B cell (primary cell): ENCODE data around the gene CACNG7. TPM values are rescaled to one million over a fixed set of nuclear protein-coding genes. Genes with fewer than 3 reads are reported as not detected.

ENCODE experiments used
- ATAC-seq: fragments of 200-7000 bp; cut with Tn5 transposase; one replicate; pipeline ENCODE4 v1.10.0; 2021; ENCODE audit warnings: low read depth, mild to moderate bottlenecking, moderate number of reproducible peaks, moderate library complexity
- CTCF ChIA-PET: fragments of 350-600 bp; sonication (Branson Sonifier 250); formaldehyde crosslinking; loops from one replicate; lab custom pipeline; 2021; ENCODE audit warnings: antibody characterized with exemption, inconsistent platforms; lab: Charles Lee
- POLR2A ChIA-PET: fragments of 350-600 bp; sonication (Branson Sonifier 250); formaldehyde crosslinking; loops from one replicate; lab custom pipeline; 2021; ENCODE audit warnings: antibody characterized with exemption; lab: Charles Lee
- DNase-seq: peaks from one replicate; pipeline ENCODE4 v3.0.0; 2013
- H2AFZ ChIP-seq: 2 replicates; pipeline ENCODE4 v1.6.1; 2012; ENCODE audit warnings: mild to moderate bottlenecking, low read depth, low read length; ENCODE audit not compliant: insufficient read depth, poor library complexity, severe bottlenecking
- H3K27ac ChIP-seq, 2 donors: 1 replicate in 1 of 2; 2 replicates in 1 of 2; pipeline ENCODE4 v1.5.1; 2012 to 2013; ENCODE audit warnings: low read length in 2 of 2, mild to moderate bottlenecking in 2 of 2, moderate library complexity in 1 of 2
- H3K27me3 ChIP-seq, 4 experiments: fragments of 200-600 bp in 1 of 4; sonication (generic) in 1 of 4; replicated peaks in 1 of 4; 1 replicate in 2 of 4; 2 replicates in 2 of 4; pipeline versions ENCODE4 v1.6.1 to v1.7.0; 2013 to 2016; ENCODE audit warnings: low read length in 3 of 4, mild to moderate bottlenecking in 2 of 4, mixed read lengths in 1 of 4, moderate library complexity in 1 of 4; ENCODE audit not compliant: insufficient read depth in 4 of 4, control insufficient read depth in 3 of 4; ENCODE audit errors: control extremely low read depth in 1 of 4
- H3K36me3 ChIP-seq, 2 experiments: replicated peaks in 1 of 2; 1 replicate in 1 of 2; 2 replicates in 1 of 2; pipeline versions ENCODE4 v1.6.1 to v1.7.1; 2013; ENCODE audit warnings: low read length in 1 of 2; ENCODE audit not compliant: insufficient read depth in 2 of 2, control insufficient read depth in 1 of 2; ENCODE audit errors: control extremely low read depth in 1 of 2, extremely low read depth in 1 of 2
- H3K4me1 ChIP-seq, 2 donors: fragments of 200-600 bp in 1 of 2; sonication (generic) in 1 of 2; 1 replicate in 1 of 2; 2 replicates in 1 of 2; pipeline versions ENCODE4 v1.5.1 to v1.6.1; 2013 to 2017; ENCODE audit warnings: low read length in 2 of 2; ENCODE audit not compliant: control insufficient read depth in 2 of 2, insufficient read depth in 2 of 2
- H3K4me2 ChIP-seq: replicated peaks from 2 replicates; pipeline ENCODE3; 2012; ENCODE audit warnings: mild to moderate bottlenecking, low read depth, low read length; ENCODE audit not compliant: poor library complexity, severe bottlenecking
- H3K4me3 ChIP-seq, 5 experiments: fragments of 200-600 bp in 1 of 5; sonication (generic) in 1 of 5; 1 replicate in 3 of 5; 2 replicates in 2 of 5; pipeline versions ENCODE4 v1.5.1 to v1.7.0; 2011 to 2016; ENCODE audit warnings: low read length in 4 of 5, mild to moderate bottlenecking in 4 of 5, low read depth in 2 of 5, control low read depth in 1 of 5, moderate library complexity in 1 of 5; ENCODE audit not compliant: insufficient read depth in 1 of 5; ENCODE audit errors: control extremely low read depth in 1 of 5, extremely low read depth in 1 of 5
- H3K79me2 ChIP-seq: fragments of 200-600 bp; sonication (generic); one replicate; pipeline ENCODE4 v1.6.0; 2016; ENCODE audit warnings: low read length; ENCODE audit not compliant: control insufficient read depth, insufficient read depth
- H3K9ac ChIP-seq: fragments of 200-600 bp; sonication (generic); 2 replicates; pipeline ENCODE4 v1.6.1; 2017; ENCODE audit warnings: mild to moderate bottlenecking, low read length, moderate library complexity
- H3K9me3 ChIP-seq, 3 donors: one replicate each; pipeline versions ENCODE4 v1.6.1 to v1.7.1; 2013; ENCODE audit warnings: low read length in 2 of 3; ENCODE audit not compliant: control insufficient read depth in 2 of 3, insufficient read depth in 1 of 3; ENCODE audit errors: control extremely low read depth in 1 of 3
- H4K20me1 ChIP-seq: 2 replicates; pipeline ENCODE4 v1.6.0; 2012; ENCODE audit warnings: mild to moderate bottlenecking, low read length; ENCODE audit not compliant: insufficient read depth, control insufficient read depth, poor library complexity, severe bottlenecking
- H3K27ac Mint-ChIP-seq: one replicate; pipeline ENCODE4 v1.8.0; 2021; ENCODE audit warnings: mixed read lengths
- H3K27me3 Mint-ChIP-seq: one replicate; pipeline ENCODE4 v1.8.0; 2021; ENCODE audit warnings: mixed read lengths
- H3K4me1 Mint-ChIP-seq: one replicate; pipeline ENCODE4 v1.8.0; 2021; ENCODE audit warnings: mixed read lengths
- H3K4me3 Mint-ChIP-seq: one replicate; pipeline ENCODE4 v1.8.0; 2021; ENCODE audit warnings: mixed read lengths
- H3K9me3 Mint-ChIP-seq: one replicate; pipeline ENCODE4 v1.8.0; 2022; ENCODE audit warnings: mixed read lengths; ENCODE audit not compliant: insufficient read depth
- CTCF ChIP-seq: fragments of 200-600 bp; IDR thresholded peaks from one replicate; pipeline ENCODE4 v1.8.0; 2022; ENCODE audit warnings: antibody characterized with exemption, mild to moderate bottlenecking
- EZH2 ChIP-seq: IDR thresholded peaks from 2 replicates; pipeline ENCODE4 v1.6.1; 2012; ENCODE audit warnings: borderline replicate concordance, low read depth, mild to moderate bottlenecking, moderate library complexity, low read length; ENCODE audit not compliant: insufficient read depth, poor library complexity, severe bottlenecking
- WGBS: methylation state at CpG from one replicate; pipeline ENCODE4 v1.1.5; 2013; ENCODE audit warnings: missing lambda C conversion rate; ENCODE audit not compliant: insufficient coverage; 5-methylcytosine and 5-hydroxymethylcytosine counted together
- intact Hi-C: fragments of 100-400 bp; cut with micrococcal nuclease; formaldehyde crosslinking; loops from one replicate; pipeline ENCODE4 v1.10.0; 2022
- polyA plus RNA-seq: library from polyadenylated mRNA; depleted of rRNA; stranded (reverse); fragments of >200 nt; gene quantifications from 2 replicates; pipeline ENCODE4 v1.2.3, GENCODE V29; 2012
- total RNA-seq, 2 donors: library from RNA; stranded (reverse); fragments of 120-200 nt in 1 of 2; gene quantifications; 1 replicate in 1 of 2; 2 replicates in 1 of 2; pipeline versions ENCODE4 v1.2.3 to v1.2.4, GENCODE V29; 2013 to 2022

Gene CACNG7
- total and polyA plus RNA-seq, 2 donors (not counting 1 experiment from before 2014, with no cell fraction given): not detected

GRCh38 chr19:53892981-53893325 lies 16.1 kb upstream of the CACNG7 start:
- no peak overlapping the region for H3K9ac ChIP-seq
- Mint-ChIP-seq H3K4me1 (peaks cover 2% of the 10 kb centered on the region), H3K27ac (no peak overlapping the region), H3K27me3 (peaks cover 35% of the 10 kb centered on the region), H3K9me3 (no peaks in the 10 kb centered on the region), H3K4me3 (no peak overlapping the region)
- no peak overlapping the region for H3K4me2 ChIP-seq
- H3K9me3 ChIP-seq: peaks cover 0 to 17% (median 0%) of the 10 kb centered on the region in 3 donors
- TF ChIP-seq EZH2 (no peak), CTCF (no peak)
- DNase-seq (no peak), ATAC-seq (no peak)
- no peak overlapping the region for H2AFZ ChIP-seq
- H3K27ac ChIP-seq: no peak overlapping the region
- peaks cover 0 to 7% of the 10 kb centered on the region in 2 donors for H3K4me1 ChIP-seq
- no peaks in the 10 kb centered on the region for H3K79me2 ChIP-seq
- CTCF ChIA-PET: no interaction called here
- intact Hi-C loops: no loop called here
- peaks cover 0 to 26% (median 12%) of the 10 kb centered on the region in 4 experiments for H3K27me3 ChIP-seq
- H3K36me3 ChIP-seq: no peaks in the 10 kb centered on the region
- H4K20me1 ChIP-seq: no peaks in the 10 kb centered on the region
- POLR2A ChIA-PET: no interaction called here
- WGBS: 73% methylated on average over 6 of the region's 8 CpGs
- H3K4me3 ChIP-seq: no peak overlapping the region

- CTCF ChIA-PET: no interaction called here
- no peak for ATAC-seq
- H3K27ac ChIP-seq: no peak overlapping the region
- H2AFZ ChIP-seq: no peak overlapping the region
- H3K79me2 ChIP-seq: no peaks in the 10 kb centered on the region
- H3K4me2 ChIP-seq: no peak overlapping the region
- Mint-ChIP-seq H3K9me3 (peaks cover 7% of the 10 kb centered on the region), H3K27ac (no peak overlapping the region), H3K4me1 (peaks cover 2% of the 10 kb centered on the region), H3K4me3 (no peak overlapping the region), H3K27me3 (peaks cover 46% of the 10 kb centered on the region)
- no peaks in the 10 kb centered on the region for H3K36me3 ChIP-seq
- TF ChIP-seq CTCF (no peak), EZH2 (no peak)
- intact Hi-C loops: no loop called here
- no peak overlapping the region for H3K9ac ChIP-seq
- peaks cover 5% of the 10 kb centered on the region in 2 donors for H3K4me1 ChIP-seq
- WGBS: 86% methylated on average over 7 of the region's 9 CpGs
- POLR2A ChIA-PET: interaction anchor here (0.7 kb wide), 1 partner anchor 27 kb away, joined by 11 read pairs; the partner anchor contains the start of gene MYADM
- H4K20me1 ChIP-seq: no peaks in the 10 kb centered on the region
- H3K27me3 ChIP-seq: peaks cover 0 to 38% (median 14%) of the 10 kb centered on the region in 4 experiments
- no peak for DNase-seq
- no peak overlapping the region for H3K4me3 ChIP-seq
- H3K9me3 ChIP-seq: peaks cover 0 to 30% (median 0%) of the 10 kb centered on the region in 3 donors
Observed at GRCh38 chr19:53894707-53895106, 14.4 kb upstream of the CACNG7 start.
